Measurements from ENCODE around the gene RIN2. TPM values are rescaled to one million over a fixed set of nuclear protein-coding genes. Genes with fewer than 3 reads are reported as not detected.

RIN2 gene
- total and polyA plus RNA-seq, 3 experiments from 2014 or later = 0.37 to 0.49 TPM; not detected in 1

DNA sequence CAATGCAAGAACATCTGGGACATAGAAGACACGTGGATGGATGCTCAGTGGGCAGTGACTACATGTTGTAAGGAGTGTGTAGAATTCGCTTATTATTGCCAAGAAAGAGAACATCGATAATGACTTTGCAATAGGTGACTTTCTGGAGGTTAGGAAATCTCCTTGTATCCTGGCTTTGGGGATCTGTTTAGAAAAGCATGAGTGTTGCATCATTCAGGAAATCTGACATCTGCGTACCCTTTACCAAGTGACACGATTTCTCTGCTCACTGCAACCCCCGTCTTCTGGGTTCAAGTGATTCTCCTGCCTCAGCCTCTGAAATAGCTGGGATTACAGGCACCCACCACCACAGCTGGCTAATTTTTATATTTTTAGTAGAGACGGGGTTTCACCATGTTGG lies 23.2 kb downstream of the RIN2 start:
- Mint-ChIP-seq H3K9me3 (peaks cover 0 to 2% (median 0%) of the 10 kb centered on the region in 5 donors), H3K4me1 (peaks cover 0 to 1% (median 0%) of the 10 kb centered on the region in 3 donors), H3K27ac (no peak overlapping the region), H3K4me3 (no peak overlapping the region), H3K36me3 (no peaks in the 10 kb centered on the region), H3K27me3 (peaks cover 2 to 9% of the 10 kb centered on the region in 2 donors)
- H3K27ac ChIP-seq (ENCODE audit: low read depth, low read length) = no peak overlapping the region
- DNase-seq = no peak
- H3K27me3 ChIP-seq (ENCODE audit: insufficient read depth, low read length, poor library complexity, severe bottlenecking) = no peaks in the 10 kb centered on the region
- ChIA-PET CTCF (no interaction called here), POLR2A (no interaction called here)
- no peak overlapping the region for H3K4me3 ChIP-seq (ENCODE audit: low read length)
- no peaks in the 10 kb centered on the region for H3K9me3 ChIP-seq (ENCODE audit: low read length)
- H3K36me3 ChIP-seq (ENCODE audit: insufficient read depth, low read length) = no peaks in the 10 kb centered on the region
- no peaks in the 10 kb centered on the region for H3K4me1 ChIP-seq (ENCODE audit: insufficient read depth, low read length)

- Histone ChIP-seq H3K4me1 (ENCODE audit: insufficient read depth, low read length) (no peaks in the 10 kb centered on the region), H3K36me3 (ENCODE audit: insufficient read depth, low read length) (no peaks in the 10 kb centered on the region), H3K27ac (ENCODE audit: low read depth, low read length) (no peak overlapping the region), H3K4me3 (ENCODE audit: low read length) (no peak overlapping the region), H3K27me3 (ENCODE audit: insufficient read depth, low read length, poor library complexity, severe bottlenecking) (no peaks in the 10 kb centered on the region), H3K9me3 (ENCODE audit: low read length) (no peaks in the 10 kb centered on the region)
- peaks cover 0 to 1% (median 0%) of the 10 kb centered on the region in 3 donors for H3K4me1 Mint-ChIP-seq
- CTCF ChIA-PET = interaction anchor here (0.7 kb wide), 1 partner anchor 212 kb away, joined by 4 read pairs; no protein-coding TSS in a partner anchor
- DNase-seq = no peak
- H3K9me3 Mint-ChIP-seq = peaks cover 0 to 2% (median 0%) of the 10 kb centered on the region in 5 donors
- POLR2A ChIA-PET = no interaction called here
- no peak overlapping the region for H3K27ac Mint-ChIP-seq
- H3K36me3 Mint-ChIP-seq = no peaks in the 10 kb centered on the region
- H3K27me3 Mint-ChIP-seq = peaks cover 2 to 12% of the 10 kb centered on the region in 2 donors
- H3K4me3 Mint-ChIP-seq = no peak overlapping the region
These were observed 24.6 kb downstream of the RIN2 start for GRCh38 chr20:19782669-19783068.

GRCh38 chr20:19783966-19784401 lies 25.9 kb downstream of the RIN2 start:
- no peak for DNase-seq
- Mint-ChIP-seq H3K4me3 (peak overlapping the region in 1 of 7 donors; percentile 27), H3K9me3 (peaks cover 0 to 4% (median 2%) of the 10 kb centered on the region in 5 donors), H3K36me3 (no peaks in the 10 kb centered on the region), H3K27me3 (peaks cover 2 to 12% of the 10 kb centered on the region in 2 donors), H3K27ac (no peak overlapping the region), H3K4me1 (peaks cover 0 to 1% (median 0%) of the 10 kb centered on the region in 3 donors)
- Histone ChIP-seq H3K36me3 (ENCODE audit: insufficient read depth, low read length) (no peaks in the 10 kb centered on the region), H3K27me3 (ENCODE audit: insufficient read depth, low read length, poor library complexity, severe bottlenecking) (no peaks in the 10 kb centered on the region), H3K4me1 (ENCODE audit: insufficient read depth, low read length) (no peaks in the 10 kb centered on the region), H3K4me3 (ENCODE audit: low read length) (no peak overlapping the region), H3K27ac (ENCODE audit: low read depth, low read length) (no peak overlapping the region), H3K9me3 (ENCODE audit: low read length) (no peaks in the 10 kb centered on the region)
- CTCF ChIA-PET = no interaction called here
- POLR2A ChIA-PET = no interaction called here

GRCh38 chr20:19784511-19785172 lies 26.6 kb downstream of the RIN2 start:
- Histone ChIP-seq H3K9me3 (ENCODE audit: low read length) (no peaks in the 10 kb centered on the region), H3K36me3 (ENCODE audit: insufficient read depth, low read length) (no peaks in the 10 kb centered on the region), H3K27me3 (ENCODE audit: insufficient read depth, low read length, poor library complexity, severe bottlenecking) (no peaks in the 10 kb centered on the region), H3K4me3 (ENCODE audit: low read length) (no peak overlapping the region), H3K4me1 (ENCODE audit: insufficient read depth, low read length) (no peaks in the 10 kb centered on the region), H3K27ac (ENCODE audit: low read depth, low read length) (no peak overlapping the region)
- H3K27ac Mint-ChIP-seq = no peak overlapping the region
- DNase-seq = no peak
- H3K4me1 Mint-ChIP-seq = peaks cover 0 to 1% (median 0%) of the 10 kb centered on the region in 3 donors
- no peak overlapping the region for H3K4me3 Mint-ChIP-seq
- H3K9me3 Mint-ChIP-seq = peaks cover 0 to 4% (median 2%) of the 10 kb centered on the region in 5 donors
- CTCF ChIA-PET = no interaction called here
- peaks cover 0 to 12% of the 10 kb centered on the region in 2 donors for H3K27me3 Mint-ChIP-seq
- H3K36me3 Mint-ChIP-seq = no peaks in the 10 kb centered on the region
- POLR2A ChIA-PET = no interaction called here

DNA sequence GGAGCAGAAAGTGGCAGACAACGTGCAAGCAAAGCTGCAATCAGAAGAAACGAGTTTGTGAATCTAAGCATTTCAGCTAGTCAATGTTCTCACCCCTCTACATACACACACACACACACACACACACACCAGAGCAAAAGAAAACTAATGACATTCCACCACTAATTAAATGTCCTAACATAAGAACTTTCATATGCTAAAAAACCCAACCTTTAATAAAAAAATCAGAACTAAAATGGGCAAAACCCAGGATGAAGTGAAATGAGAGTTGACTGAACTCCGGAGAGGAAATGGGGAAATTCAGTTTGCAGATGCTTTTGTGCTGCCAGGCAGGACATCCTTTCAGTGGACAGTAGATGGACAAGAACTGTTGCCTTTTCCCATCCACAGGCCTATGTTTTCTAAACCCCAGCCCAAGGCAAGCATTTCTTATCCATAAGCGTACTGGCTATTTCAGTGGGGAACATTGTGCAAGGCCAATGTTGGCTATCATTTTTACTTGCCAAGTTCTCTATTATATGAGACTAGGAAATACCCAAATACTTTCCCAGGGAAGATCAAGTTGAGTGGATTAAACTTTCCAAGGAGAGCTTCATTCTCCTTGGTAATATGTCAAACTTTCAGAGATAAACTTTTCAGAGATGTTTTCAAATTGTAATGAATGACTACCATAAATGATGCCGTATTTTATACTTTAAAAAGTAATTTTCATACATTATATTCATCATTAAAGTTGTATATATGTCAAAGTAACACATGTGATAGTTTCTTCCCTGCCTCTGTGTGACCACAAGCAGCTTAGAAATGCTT lies 27.3 kb downstream of the RIN2 start:
- Mint-ChIP-seq H3K9me3 (peaks cover 0 to 4% (median 2%) of the 10 kb centered on the region in 5 donors), H3K27me3 (peaks cover 0 to 12% of the 10 kb centered on the region in 2 donors), H3K4me1 (peaks cover 0 to 1% (median 0%) of the 10 kb centered on the region in 3 donors), H3K4me3 (no peak overlapping the region), H3K36me3 (no peaks in the 10 kb centered on the region), H3K27ac (no peak overlapping the region)
- H3K9me3 ChIP-seq (ENCODE audit: low read length) = no peaks in the 10 kb centered on the region
- H3K4me1 ChIP-seq (ENCODE audit: insufficient read depth, low read length) = no peaks in the 10 kb centered on the region
- no peak for DNase-seq
- ChIA-PET POLR2A (no interaction called here), CTCF (no interaction called here)
- no peaks in the 10 kb centered on the region for H3K36me3 ChIP-seq (ENCODE audit: insufficient read depth, low read length)
- H3K4me3 ChIP-seq (ENCODE audit: low read length) = no peak overlapping the region
- H3K27me3 ChIP-seq (ENCODE audit: insufficient read depth, low read length, poor library complexity, severe bottlenecking) = no peaks in the 10 kb centered on the region
- no peak overlapping the region for H3K27ac ChIP-seq (ENCODE audit: low read depth, low read length)

DNA sequence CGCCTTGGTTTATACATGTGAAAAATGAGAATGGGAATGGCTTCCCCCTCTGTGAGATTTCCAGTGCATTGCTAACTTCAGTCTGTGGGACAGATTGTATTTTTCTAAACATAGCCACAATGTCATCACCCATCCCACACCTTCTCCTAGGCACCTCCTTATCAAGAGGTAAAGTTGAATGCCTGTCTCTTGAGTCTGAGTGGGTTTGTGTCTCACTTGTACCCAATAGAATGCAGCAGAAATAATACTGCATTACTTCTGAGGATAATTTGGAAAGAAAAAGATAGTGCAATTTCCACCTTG lies 27.9 kb downstream of the RIN2 start:
- ChIA-PET CTCF (no interaction called here), POLR2A (no interaction called here)
- Histone ChIP-seq H3K4me3 (ENCODE audit: low read length) (no peak overlapping the region), H3K36me3 (ENCODE audit: insufficient read depth, low read length) (no peaks in the 10 kb centered on the region), H3K27ac (ENCODE audit: low read depth, low read length) (no peak overlapping the region), H3K4me1 (ENCODE audit: insufficient read depth, low read length) (no peaks in the 10 kb centered on the region), H3K9me3 (ENCODE audit: low read length) (no peaks in the 10 kb centered on the region), H3K27me3 (ENCODE audit: insufficient read depth, low read length, poor library complexity, severe bottlenecking) (no peaks in the 10 kb centered on the region)
- no peaks in the 10 kb centered on the region for H3K36me3 Mint-ChIP-seq
- peaks cover 0 to 12% of the 10 kb centered on the region in 2 donors for H3K27me3 Mint-ChIP-seq
- no peak overlapping the region for H3K27ac Mint-ChIP-seq
- H3K9me3 Mint-ChIP-seq = peaks cover 0 to 4% (median 2%) of the 10 kb centered on the region in 5 donors
- DNase-seq = no peak
- peaks cover 0 to 1% (median 0%) of the 10 kb centered on the region in 3 donors for H3K4me1 Mint-ChIP-seq
- no peak overlapping the region for H3K4me3 Mint-ChIP-seq

DNA sequence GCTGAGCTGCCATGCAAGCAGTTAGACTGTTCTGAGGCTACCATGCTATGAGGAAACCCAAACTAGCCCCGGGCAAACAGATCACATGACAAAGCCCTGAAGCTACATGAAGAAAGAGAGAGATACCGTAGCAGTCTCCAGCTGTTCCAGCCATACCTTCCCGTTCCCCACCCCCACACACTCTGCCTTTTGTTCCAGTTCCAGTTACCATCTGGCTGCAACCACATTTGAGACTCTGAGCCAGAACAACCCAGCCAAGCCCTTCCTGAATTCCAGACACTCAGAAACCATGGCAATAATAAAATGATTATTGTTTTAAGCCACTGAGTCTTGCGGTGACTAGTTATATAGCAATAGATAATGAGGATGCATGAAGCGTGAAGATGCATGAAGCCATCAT lies 28.3 kb downstream of the RIN2 start:
- Mint-ChIP-seq H3K9me3 (peaks cover 0 to 4% (median 2%) of the 10 kb centered on the region in 5 donors), H3K27me3 (peaks cover 0 to 12% of the 10 kb centered on the region in 2 donors), H3K27ac (no peak overlapping the region), H3K36me3 (no peaks in the 10 kb centered on the region), H3K4me1 (peaks cover 0 to 1% (median 0%) of the 10 kb centered on the region in 3 donors), H3K4me3 (no peak overlapping the region)
- Histone ChIP-seq H3K27me3 (ENCODE audit: insufficient read depth, low read length, poor library complexity, severe bottlenecking) (no peaks in the 10 kb centered on the region), H3K36me3 (ENCODE audit: insufficient read depth, low read length) (no peaks in the 10 kb centered on the region), H3K4me3 (ENCODE audit: low read length) (no peak overlapping the region), H3K4me1 (ENCODE audit: insufficient read depth, low read length) (no peaks in the 10 kb centered on the region), H3K9me3 (ENCODE audit: low read length) (no peaks in the 10 kb centered on the region), H3K27ac (ENCODE audit: low read depth, low read length) (no peak overlapping the region)
- ChIA-PET POLR2A (no interaction called here), CTCF (no interaction called here)
- DNase-seq = no peak

DNA sequence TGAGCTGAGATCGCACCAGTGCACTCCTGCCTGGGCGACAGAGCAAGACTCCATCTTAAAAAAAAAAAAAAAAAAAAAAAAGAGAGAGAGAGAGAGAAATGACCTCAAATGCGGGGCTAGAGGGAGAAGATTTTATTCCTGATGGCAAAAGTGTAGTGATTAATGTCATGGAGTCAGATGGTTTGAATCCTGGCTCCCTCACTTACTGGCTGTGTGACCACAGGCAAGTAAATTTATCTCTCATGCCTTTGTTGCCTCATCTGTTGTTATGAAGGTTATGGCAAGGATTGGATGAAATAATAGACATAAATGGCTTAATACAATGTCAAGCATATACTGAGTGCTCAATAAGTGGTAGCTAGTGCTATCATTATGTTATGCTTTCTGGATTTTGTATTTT lies 29.3 kb downstream of the RIN2 start:
- Histone ChIP-seq H3K4me1 (ENCODE audit: insufficient read depth, low read length) (no peaks in the 10 kb centered on the region), H3K9me3 (ENCODE audit: low read length) (no peaks in the 10 kb centered on the region), H3K27ac (ENCODE audit: low read depth, low read length) (no peak overlapping the region), H3K36me3 (ENCODE audit: insufficient read depth, low read length) (no peaks in the 10 kb centered on the region), H3K4me3 (ENCODE audit: low read length) (no peak overlapping the region), H3K27me3 (ENCODE audit: insufficient read depth, low read length, poor library complexity, severe bottlenecking) (no peaks in the 10 kb centered on the region)
- no peak overlapping the region for H3K4me3 Mint-ChIP-seq
- peaks cover 0 to 1% (median 0%) of the 10 kb centered on the region in 3 donors for H3K4me1 Mint-ChIP-seq
- H3K36me3 Mint-ChIP-seq = no peaks in the 10 kb centered on the region
- H3K9me3 Mint-ChIP-seq = peaks cover 0 to 4% (median 2%) of the 10 kb centered on the region in 5 donors
- H3K27ac Mint-ChIP-seq = no peak overlapping the region
- peaks cover 0 to 15% of the 10 kb centered on the region in 2 donors for H3K27me3 Mint-ChIP-seq
- no peak for DNase-seq
- POLR2A ChIA-PET = no interaction called here
- CTCF ChIA-PET = no interaction called here

Measured in CD8-positive, alpha-beta memory T cell (primary cell).